Activated CD8-positive, alpha-beta memory T cell treated with anti-CD3 and anti-CD28 coated beads, Interleukin-2, amount 50 U/mL, for 4 hours (primary cell): ENCODE data around the gene TMEM72.
A peak's percentile ranks its signal among the peaks of the same experiment; 100 is the strongest.

Source experiments
- DNase-seq: peaks from one replicate; pipeline ENCODE4 v3.0.0-alpha.2; 2020

The TMEM72 gene

DNA sequence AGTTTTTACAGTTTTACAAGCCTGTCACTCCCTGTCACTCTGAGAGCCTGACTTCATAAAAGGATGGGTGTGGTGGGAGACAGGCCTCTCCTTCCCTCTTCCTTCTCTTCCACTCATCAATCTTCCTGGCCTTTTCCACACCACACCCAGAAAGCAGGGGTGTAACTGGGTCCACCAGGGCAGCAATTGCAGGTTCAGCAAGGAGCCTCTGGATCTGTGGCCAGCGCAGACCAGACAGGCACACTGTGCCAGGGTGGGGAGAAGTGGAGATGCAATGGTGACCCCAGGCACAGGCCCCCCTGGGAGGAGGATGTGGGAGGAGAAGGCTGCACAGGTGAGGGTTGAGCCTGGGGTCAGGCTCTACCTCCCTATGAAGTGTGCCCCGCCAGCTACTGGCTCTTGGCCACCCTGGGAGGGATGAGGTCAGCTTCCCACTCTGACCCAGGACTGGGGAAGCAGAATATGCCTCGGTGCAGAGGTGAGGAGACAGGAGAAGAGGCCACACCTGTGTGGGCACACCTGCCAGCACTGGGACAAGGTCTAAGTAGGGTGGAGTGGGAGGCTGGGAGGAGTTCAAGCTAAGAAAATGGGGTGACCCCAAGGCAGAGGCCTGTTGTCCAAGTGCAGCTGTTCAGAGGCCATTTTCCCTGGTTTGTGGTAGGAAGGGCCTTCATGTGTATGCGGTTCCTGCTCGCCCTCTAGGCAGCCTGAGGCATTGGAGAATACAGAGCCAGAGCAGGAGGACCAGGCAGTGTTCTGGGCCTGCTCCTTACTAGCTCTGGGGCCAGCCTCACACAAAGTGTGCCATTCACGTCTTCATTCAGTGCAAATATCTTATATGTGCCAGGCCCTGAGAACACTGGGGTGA lies 20.2 kb upstream of the TMEM72 start:
- no peak for DNase-seq

DNA sequence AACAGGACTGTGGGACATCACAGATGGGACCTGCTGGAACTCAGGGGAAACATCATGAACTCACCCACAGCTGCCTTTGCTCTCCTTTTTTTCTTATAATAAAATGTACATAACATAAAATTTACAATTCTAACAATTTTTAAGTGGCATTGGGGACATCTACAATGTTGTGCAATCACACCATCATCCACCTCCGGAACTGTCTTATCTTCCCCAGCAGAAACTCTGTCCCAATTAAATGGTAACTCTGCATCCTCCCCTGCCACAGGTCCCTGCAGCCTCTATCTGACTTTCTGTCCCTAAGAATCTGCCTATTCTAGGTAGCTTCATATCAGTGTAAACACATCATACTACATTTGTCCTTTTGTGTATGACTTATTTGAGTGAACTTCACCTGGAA lies 19.4 kb upstream of the TMEM72 start:
- DNase-seq: no peak

DNA sequence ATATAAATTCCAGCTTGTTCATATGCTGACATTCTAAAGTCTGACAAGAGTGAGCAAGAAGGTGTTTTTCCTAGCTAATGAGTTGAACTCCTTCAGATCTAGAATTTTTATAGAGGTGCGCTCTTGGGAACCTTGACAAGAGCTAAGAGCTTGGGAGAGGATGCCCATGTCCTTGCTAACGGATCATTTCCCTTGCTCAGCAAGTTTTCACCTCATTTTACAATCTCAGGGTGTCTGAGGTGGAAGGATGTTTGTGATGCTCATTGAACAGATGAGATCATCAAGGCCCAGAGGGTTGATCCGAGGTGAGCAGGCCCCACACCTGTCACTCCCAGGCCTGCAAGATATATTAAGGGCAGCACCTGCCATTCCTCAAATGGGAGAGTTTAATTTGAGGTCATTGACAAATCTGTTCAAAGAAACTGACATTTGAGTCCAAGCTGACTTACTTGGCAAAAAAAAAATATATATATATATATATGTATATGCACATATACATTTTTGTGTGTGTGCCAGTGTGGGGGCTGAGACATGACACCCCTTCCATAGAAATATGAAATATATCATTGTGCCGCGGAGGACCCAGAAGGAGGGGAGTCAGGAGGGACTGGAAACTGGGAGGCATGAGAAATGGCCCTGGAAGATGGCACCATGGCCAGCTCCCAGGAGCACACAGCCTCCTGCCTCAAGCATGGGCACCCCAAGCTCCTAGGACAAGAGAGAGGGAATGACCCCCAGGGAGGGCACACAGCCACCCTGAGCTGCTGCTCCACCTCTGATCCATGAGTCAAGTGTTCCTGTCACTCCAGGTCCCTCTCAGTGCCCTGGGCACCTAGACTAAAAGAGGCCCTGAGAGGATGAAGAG lies 17.3 kb upstream of the TMEM72 start:
- DNase-seq: no peak

DNA sequence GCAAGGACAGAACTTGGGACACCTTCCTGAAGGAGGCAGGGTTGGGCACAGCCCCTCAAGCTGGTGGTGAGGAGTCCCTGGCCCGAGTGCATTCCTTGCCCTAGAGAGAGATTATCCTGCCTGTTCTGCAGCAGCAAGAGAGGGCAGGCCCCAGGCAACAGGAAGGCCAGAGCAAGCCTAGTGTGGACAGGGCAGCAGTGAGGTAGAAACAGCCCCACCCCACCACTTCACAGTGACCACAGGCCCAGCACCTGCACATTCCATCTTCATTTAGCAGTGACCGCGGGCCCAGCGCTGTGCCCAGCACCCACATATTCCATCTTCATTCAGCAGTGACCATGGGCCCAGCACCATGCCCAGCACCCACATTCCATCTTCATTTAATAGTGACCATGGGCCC lies 16.4 kb upstream of the TMEM72 start:
- no peak for DNase-seq

DNA sequence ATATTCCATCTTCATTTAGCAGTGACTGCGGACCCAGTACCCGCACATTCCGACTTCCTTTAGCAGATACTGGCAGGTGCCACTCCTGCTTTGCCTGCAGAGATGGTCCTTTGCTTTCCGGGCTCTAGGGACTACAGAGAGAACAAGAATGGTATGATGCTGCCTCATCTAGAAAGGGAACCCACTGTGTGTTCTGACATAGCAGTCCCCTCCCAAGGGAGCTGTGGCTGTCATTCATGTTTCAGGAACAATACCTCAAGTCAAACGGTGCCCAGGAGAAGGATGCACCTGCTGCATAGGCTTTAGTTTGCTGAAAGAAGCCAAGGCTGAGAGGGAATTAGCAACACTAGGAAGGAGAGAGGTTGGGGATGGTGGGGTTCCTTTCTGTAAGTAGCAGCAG lies 15.9 kb upstream of the TMEM72 start:
- no peak for DNase-seq

DNA sequence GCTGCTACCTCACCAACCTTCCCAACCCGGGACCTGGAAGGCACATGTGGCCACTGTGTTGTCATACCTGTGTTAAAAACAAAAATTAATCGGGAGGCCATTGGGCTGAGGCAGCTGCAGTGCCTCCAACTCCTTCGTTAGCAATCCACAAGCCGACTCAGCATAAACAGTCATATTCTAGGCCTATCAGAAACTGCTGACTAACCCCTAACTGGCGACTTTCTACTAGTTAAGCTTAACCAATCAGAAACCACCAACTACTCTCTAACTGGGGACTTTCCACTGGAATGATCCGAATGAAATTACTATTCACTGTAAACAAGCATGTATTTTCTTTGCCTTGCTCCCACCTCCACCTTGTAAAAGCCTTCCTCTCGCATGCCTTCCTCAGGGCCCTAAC lies 14.1 kb upstream of the TMEM72 start:
- DNase-seq: no peak

DNA sequence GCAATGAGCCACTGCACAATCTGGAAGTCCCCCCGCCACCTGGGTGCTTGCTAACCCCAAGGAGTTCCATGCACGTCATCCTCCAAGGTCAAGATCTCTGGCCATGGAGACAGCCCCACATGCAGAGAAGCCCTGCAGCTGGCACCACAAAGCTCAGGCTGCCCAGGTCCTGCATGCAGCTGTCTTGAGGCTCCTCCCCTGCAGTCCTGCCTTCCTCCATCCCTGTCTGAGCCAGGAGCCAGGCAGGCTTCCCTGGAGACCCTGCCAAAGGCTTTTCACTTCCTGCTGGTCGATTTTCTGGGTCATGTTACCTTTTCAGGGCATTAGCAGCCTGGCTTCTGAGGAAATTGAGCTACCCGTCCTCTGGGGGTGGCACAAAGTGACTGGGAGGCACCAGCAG lies 12.5 kb upstream of the TMEM72 start:
- DNase-seq: no peak

DNA sequence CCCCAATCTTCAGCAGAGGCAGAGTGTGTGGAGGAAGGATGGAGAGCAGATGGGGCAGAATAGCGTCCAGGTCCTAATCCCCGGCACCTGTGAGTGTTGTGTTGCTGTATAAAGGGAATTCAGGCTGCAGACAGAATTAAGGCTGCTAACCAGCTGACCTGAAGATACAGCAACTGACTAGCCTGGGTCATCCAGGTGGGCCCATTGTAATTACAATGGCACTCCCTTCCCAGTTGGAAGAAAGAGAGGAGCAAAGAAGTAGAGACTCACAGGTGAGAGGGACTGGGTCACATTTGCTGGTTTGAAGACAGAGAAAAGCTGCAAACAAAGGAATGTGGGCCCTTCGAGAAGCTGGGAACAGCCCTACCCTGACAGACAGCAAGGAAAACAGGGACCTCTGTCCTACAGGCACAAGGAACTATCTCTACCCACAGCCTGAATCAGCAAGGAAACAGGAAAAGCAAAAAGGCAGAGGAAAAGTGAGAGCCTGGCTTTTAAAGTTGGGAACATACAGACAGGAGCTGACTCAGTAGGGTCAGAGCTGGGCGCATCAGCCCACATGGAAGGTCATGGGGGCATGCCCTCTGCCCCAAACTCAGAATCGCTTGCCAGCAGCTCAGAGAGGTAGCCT lies 11.6 kb upstream of the TMEM72 start:
- no peak for DNase-seq

DNA sequence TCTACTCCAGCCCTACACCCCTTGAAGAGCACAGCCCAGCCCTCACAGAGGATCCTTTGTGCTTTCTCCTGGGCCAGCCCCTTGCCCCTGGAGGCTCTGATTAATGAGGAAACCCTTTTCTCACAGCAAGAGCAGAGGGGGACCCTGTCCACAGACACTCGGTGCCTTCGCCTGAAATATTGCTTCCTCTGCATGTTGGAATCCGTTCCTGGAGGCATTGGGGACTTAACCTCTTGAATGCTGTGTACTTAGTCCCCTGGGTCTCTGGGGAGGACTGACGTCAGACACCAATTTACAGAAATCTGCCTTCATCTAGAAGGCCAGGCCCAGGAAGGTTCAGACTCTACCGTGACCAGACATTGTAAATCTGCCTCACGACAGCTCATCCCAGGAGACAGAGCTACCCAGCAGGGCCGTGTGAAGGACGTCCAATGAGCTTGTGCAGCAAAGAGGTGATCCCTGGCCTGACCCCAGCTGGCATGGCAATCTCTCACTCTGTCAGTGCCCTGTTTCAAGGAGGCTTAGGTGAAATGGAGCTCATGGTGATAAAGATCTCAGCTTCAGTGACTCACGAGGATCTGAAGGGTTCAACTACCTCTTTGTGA lies 8.1 kb upstream of the TMEM72 start:
- DNase-seq: no peak

DNA sequence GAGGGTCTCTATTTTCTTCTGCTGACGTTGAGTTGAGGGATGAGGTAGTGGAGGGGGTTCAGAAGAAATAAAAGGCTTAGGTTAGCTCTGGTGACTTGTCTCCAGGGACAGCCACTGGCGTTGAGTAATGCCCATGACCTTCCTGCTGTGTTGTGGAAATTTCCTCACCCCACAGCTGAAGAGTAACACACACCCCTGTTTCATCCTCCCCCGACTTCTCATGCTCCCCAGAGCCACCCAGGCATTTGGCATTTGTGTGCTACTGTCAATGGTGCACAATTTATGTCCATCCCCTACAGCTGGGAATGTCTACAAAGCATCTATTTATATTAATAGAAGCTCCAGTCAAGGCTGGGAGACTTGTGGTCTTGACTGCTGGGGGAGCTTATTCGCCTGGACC lies 4.7 kb upstream of the TMEM72 start:
- DNase-seq: no peak

DNA sequence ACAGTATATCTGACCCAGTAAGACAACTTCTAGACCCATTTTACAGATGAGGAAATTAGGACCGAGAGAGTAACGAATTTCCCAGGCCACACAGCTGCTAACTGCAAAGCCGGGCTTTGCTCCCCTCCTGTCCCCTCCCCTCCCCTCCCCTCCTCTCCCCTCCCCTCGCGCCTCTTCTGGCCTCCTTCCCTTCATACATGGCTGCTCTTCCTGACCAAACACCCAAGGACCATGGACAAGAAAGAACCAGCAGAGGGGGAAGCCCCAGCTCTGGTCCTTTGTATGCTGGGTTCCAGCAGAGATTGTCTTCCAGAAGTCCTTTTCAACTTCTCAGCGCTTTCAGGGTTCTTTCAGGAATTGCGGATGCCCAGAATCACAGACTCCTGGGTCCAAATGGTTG lies 3.6 kb upstream of the TMEM72 start:
- DNase-seq: no peak

DNA sequence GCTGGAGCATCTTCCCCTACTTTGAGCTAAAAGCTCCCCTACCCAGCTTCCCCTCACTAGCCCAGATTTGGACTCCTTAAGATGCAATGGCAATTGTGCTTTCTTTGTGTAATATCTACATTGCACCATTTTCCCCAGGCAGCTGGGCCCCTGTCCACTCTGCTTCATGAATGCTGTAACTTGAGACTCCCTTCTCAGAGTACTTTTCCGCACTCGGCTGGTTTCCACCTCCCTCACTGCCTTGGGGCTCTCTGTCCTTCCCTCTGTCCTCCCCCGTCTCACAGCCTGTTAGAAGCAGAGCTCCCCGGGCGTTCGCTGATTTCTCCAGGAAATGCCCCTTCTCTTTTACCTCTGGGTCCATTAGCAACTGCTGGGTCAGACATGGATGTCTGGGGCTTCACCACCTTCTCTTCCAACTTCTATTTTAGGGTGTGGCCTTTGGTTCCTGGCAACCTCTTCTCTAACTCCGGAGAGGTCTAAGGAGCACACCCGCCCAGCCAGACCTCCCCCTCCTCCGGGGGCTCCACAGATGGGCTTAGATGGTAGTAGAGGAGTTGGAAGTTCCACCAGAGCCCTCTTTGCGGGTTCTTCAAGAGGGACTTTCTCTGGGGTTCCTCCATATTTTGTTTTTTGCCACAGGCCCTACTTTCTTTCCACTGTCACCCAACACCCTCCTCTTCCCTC lies 2.9 kb upstream of the TMEM72 start:
- no peak for DNase-seq

DNA sequence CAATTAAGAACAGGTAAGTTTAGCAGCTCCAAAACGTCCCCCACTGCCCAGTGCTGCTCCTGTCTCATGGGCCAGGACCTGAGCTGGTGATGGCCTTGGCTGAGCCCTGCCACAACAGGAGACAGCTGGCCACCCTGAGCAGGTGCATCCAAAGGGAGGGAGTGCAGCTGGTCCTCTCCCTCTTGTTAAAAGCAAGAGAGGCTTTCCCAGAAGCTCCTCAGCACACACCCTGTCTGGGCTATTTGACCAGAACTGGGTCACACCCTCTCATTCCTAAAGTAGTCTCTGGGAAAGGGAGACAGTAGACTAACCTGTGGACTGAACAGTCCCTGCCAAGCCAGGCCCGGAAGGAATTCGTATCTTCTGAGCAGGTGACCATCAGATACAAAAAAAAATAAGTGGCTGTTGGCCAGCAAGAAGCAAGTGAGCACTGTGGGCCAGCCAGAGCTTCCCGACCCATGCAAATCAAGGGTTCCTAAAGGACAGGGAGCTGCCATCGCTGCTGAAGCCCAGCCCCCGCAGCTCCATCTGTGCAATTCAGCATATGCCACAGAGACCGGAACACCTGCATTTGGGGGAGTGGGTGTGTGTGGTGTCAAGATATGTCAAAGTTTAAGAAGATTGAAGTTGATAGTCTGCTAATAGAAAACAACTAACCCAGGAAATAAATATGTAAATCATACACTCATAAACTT lies 2.1 kb upstream of the TMEM72 start:
- no peak for DNase-seq

DNA sequence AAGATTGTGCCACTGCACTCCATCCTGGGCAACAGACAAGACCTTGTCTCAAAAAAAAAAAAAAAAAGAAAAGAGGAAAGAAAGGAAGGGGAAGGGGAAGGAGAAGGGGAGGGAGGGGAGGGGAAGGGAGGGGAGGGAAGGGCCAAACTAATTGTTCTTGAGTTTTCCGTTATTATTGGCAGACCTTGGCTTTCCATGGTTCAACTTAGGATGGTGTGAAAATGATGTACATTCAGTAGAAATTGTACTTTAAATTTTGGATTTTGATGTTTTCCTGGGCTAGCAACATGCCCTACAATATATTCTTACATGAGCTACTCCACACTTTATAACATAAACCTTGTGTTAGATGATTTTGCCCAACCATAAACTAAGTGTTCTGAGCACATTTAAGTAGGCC lies 1.2 kb upstream of the TMEM72 start:
- no peak for DNase-seq

DNA sequence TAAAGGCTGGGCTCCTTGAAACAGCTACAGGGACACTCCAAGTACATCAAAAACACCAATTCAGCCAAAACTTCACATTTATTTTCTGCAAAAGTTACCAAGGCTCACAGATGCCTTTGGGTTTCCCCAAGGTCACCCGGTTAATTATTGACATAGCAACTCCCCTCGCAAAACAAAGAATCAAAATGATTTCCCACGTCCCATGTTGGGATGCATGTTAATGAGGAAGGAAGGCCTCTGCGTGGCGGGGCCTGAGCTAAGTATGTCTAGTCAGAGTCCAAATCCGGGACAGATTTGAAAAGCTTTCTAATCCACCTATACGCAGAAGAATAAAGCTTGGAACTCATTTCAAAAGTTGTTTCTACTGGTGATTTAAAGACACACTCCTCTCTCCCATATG lies 535 bp upstream of the TMEM72 start:
- no peak for DNase-seq

DNA sequence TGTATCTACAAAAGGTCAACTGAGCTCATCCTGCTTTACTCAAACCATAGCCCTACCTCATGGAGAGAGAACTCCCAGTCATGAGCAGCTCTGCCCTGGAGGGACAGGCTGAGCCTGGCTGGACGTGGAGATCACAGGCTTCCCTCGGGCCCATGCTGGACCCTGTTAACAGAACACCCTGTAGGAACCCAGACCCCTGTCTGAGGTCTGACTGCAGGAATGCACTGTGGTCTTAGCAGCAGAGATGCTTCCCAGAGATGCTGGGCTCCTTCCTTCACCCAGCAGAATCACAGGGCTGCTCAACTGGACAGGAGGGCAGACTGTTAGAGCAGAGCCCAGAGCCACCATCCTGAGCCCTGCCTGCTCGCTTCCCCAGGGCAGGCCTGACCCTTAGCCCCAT lies 814 bp downstream of the TMEM72 start:
- no peak for DNase-seq

DNA sequence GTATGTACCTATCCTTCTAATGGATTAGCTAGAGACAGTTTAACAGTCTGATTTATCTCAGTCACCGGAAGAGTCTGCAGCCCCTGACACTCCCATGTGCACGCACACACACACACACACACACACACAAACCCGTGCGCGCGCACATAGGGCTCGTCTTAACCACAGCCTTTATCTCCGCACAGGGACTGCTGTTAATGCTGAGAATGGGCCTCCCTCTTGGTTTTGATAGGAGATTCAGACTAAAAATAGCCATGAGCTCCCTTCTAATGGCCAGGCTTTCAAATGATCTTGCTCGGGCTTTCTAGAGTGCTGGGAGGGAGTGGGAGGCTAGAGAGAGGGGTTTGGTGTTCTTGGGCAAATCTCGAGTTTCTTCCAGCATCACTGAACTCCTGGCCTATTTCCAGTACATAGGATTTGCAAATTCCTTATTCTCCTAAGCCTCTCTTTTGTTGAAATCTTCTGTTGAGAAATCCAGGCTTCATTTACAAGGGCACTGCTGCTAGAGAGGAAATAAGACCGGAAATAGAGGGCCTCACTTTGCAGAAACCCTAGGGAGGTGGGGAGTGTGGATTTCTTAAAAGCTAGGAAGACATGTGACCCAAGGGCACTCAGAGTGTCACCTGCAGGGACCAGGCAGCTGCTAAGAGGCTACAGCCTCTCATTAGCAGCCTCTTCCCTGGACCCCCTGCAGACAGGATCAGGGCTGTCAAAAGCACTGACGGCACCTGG lies 2.4 kb downstream of the TMEM72 start:
- DNase-seq: peak; percentile 30

DNA sequence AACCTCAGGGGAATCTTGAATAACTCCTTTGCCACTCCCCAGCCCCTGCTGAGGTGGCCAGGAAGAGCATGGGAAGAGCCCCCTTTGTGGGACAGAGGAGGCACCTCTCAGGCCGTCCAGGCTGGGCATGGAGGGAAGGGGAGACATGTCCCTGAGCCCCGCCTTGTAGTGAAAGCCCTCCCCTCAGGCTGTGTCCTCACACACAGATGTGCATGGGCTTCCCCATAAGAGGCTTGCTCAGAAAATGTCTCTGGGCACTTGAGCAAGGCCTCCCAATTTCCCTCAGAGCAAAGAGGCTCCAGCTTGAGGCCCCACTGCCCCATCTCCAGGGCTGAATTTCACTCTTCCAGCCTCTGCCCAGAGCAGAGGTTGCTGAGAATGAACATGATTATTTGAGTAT lies 3.8 kb downstream of the TMEM72 start:
- DNase-seq: no peak

DNA sequence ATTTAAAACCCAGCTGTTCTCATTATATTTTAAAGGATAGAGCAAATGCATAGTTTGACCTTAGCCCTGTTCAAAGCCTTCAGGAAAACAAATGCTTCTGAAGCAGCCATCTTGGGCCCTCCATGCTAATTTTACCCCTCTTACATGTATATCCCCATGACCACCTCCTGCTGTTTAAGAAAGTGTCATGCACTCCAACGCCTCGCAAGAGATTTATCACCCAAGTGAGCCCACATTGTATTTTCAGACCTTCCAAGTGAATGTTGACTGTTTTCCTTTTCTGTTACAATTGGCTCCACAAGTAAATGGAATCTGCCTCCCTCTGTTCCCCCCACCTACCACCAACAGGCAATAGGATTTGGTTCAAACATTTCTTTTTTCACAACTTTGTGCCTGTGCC lies 5.3 kb downstream of the TMEM72 start:
- no peak for DNase-seq

DNA sequence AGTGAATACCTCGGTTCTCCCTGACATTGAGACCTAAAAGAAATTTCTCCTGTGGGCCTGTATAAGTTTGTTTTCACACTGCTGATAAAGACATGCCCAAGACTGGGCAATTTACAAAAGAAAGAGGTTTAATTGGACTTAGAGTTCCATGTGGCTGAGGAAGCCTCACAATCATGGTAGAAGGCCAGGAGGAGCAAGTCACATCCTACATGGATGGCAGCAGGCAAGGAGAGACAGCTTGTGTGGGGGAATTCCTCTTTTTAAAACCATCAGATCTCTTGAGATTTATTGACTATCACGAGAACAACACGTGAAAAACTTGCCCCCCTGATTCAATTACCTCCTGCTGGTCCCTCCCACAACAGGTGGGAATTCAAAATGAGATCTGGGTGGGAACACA lies 6.7 kb downstream of the TMEM72 start:
- DNase-seq: no peak

DNA sequence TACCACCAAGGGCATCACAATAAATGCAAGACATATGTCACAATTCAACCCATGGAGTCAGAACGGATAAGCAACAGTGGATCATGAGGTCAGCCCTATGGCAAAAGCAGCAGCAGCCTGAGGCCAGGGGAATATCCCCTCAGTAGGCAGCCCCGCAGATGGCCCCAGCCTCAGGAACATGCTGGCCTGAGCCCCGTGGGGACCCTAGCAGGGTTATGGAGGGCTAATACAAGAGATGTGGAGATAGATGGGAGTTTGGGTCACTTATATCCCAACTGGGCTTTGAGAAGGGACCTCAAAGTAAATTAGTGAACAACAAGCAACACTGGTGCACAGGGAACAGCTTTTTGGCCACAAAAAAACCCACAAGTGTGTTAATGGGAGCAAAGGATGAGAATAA lies 9.1 kb downstream of the TMEM72 start:
- no peak for DNase-seq
